ENCODE results near the gene PPP2R3A.

The PPP2R3A gene

GRCh38 chr3:135944831-135945230, 20.7 kb upstream of the PPP2R3A start:
- in situ Hi-C loops (cut with HindIII; ENCODE audit: low sequenced_read_pairs), result no loop called here
- TF ChIP-seq, protein P1, sequence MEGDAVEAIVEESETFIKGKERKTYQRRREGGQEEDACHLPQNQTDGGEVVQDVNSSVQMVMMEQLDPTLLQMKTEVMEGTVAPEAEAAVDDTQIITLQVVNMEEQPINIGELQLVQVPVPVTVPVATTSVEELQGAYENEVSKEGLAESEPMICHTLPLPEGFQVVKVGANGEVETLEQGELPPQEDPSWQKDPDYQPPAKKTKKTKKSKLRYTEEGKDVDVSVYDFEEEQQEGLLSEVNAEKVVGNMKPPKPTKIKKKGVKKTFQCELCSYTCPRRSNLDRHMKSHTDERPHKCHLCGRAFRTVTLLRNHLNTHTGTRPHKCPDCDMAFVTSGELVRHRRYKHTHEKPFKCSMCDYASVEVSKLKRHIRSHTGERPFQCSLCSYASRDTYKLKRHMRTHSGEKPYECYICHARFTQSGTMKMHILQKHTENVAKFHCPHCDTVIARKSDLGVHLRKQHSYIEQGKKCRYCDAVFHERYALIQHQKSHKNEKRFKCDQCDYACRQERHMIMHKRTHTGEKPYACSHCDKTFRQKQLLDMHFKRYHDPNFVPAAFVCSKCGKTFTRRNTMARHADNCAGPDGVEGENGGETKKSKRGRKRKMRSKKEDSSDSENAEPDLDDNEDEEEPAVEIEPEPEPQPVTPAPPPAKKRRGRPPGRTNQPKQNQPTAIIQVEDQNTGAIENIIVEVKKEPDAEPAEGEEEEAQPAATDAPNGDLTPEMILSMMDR (IDR thresholded peaks at IDR 0.05; ENCODE audit: low read depth, low read length), result no peak
- no peak overlapping the region for H3K4me3 ChIP-seq (ENCODE audit: low read depth, low read length)
- no peak for DNase-seq (ENCODE audit: low read depth, low spot score)

DNA sequence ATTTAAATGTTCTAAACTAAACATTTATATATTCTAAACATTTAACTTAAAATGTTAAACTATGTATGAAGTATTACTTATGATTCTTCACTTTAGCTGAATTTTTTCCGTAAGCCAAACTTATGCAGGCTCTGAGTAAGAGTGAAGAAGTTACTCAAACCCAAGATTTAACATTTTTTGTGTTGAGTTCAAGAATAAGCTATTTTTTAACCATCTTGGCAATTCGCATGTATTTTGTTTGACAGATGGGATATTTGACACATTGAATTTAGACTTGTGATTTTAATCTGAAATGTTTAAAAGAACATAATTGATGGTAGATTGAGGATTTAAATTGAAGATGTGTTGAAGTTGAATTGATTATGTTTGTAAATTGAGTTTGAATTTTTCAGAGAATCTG, 14.6 kb upstream of the PPP2R3A start:
- no peak overlapping the region for H3K4me3 ChIP-seq (ENCODE audit: low read depth, low read length)
- no peak for DNase-seq (ENCODE audit: low read depth, low spot score)
- in situ Hi-C loops (cut with HindIII; ENCODE audit: low sequenced_read_pairs), result no loop called here
- TF ChIP-seq, protein P1 (IDR thresholded peaks at IDR 0.05; ENCODE audit: low read depth, low read length), result no peak

DNA sequence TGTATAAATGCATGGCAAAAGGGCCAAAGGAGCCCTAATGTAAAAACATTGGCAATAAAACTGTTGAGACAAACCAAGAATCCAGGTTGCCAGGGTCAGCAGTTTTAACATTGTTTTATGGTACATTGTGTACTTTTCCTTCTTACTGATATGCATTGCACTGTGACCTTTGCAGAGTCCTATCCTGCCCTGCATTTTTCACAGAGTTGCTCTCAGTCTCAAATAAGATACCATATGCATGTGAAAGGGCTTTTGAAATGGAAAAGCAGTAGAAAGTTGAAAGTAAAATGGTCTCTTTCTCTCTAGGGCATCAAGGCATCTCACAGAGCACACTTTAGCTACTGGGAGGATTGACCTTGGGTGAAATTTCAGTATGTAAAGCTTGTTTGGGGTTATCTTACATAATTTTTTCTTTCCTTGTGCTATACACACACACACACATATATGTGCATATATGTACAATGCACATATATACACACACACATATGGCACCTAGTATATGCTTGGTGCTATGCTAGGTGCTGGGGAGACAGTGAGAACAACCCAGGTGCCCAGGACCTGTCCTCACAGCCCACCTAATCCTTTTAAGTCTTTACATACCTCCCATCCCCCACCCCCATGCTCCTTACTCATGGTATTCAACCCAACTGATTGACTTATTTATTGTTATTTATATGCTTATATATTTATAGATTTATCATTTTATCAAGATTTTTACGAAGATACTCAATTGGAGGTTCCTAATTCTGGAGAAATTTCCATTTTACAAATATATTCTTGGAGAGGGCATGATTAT, 1.2 kb upstream of the PPP2R3A start:
- no peak for DNase-seq (ENCODE audit: low read depth, low spot score)
- TF ChIP-seq, protein P1 (IDR thresholded peaks at IDR 0.05; ENCODE audit: low read depth, low read length), result no peak
- no peak overlapping the region for H3K4me3 ChIP-seq (ENCODE audit: low read depth, low read length)
- in situ Hi-C loops (cut with HindIII; ENCODE audit: low sequenced_read_pairs), result no loop called here

- peak overlapping the region; percentile 39 for H3K4me3 ChIP-seq (ENCODE audit: low read depth, low read length)
- TF ChIP-seq, protein P1 (IDR thresholded peaks at IDR 0.05; ENCODE audit: low read depth, low read length), result no peak
- in situ Hi-C loops (cut with HindIII; ENCODE audit: low sequenced_read_pairs), result no loop called here
Observed at GRCh38 chr3:135965129-135965505, 411 bp upstream of the PPP2R3A start.

GRCh38 chr3:135966271-135966961, 888 bp downstream of the PPP2R3A start:
- DNase-seq (ENCODE audit: low read depth, low spot score), result peak; percentile 34
- peak overlapping the region; percentile 65 for H3K4me3 ChIP-seq (ENCODE audit: low read depth, low read length)
- TF ChIP-seq, protein P1 (IDR thresholded peaks at IDR 0.05; ENCODE audit: low read depth, low read length), result no peak
- in situ Hi-C loops (cut with HindIII; ENCODE audit: low sequenced_read_pairs), result no loop called here

More at GRCh38 chr3:135965129-135965505, 411 bp upstream of the PPP2R3A start:
- DNase-seq (ENCODE audit: low read depth, low spot score), result peak; percentile 77

DNA sequence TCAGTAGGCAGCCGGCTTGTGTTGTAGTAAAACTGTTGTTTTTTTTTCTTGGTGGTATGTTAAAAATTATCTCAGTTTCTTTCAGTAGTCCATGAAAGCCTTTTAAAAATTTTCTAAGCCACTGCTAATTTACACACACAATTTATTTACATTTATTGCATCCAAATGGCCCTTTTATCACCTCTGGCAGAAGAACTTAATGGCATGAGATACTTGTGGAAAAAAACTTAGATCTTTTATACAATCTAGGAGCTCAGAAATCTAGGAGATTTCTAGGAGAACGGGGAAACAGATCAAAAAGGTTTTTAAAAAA, 1.4 kb downstream of the PPP2R3A start:
- in situ Hi-C loops (cut with HindIII; ENCODE audit: low sequenced_read_pairs), result no loop called here
- peak overlapping the region; percentile 65 for H3K4me3 ChIP-seq (ENCODE audit: low read depth, low read length)
- TF ChIP-seq, protein P1 (IDR thresholded peaks at IDR 0.05; ENCODE audit: low read depth, low read length), result no peak
- DNase-seq (ENCODE audit: low read depth, low spot score), result no peak
